RKO (cell line): Measurements from ENCODE around the gene DLG2.

Source experiments
- DNase-seq: peaks from one replicate; pipeline ENCODE4 v3.0.0-alpha.2; 2016; ENCODE audit warnings: low spot score

Gene DLG2

GRCh38 chr11:85558411-85558810 lies 68.7 kb downstream of the DLG2 start:
- no peak for DNase-seq

- DNase-seq: no peak
Observed at GRCh38 chr11:85551881-85552280, 75.3 kb downstream of the DLG2 start.

DNA sequence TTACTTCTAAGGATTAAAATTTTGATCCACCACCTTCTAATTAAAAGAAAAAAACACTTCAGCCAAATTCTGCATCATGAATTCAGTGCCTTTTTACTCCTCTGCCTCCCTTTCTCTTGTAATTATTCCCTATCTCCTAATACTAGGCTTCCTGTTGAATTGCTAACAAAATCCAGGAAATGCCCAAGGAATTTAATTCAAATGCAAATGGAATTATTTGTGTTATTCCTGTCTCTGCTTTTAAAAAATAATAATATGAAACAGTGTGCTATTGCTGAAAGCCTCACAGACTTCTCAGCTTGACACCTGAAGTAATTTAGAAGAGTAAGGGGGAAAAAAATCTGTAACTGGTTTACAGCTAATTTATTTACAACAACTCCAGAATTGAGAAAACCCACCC lies 85.5 kb downstream of the DLG2 start:
- no peak for DNase-seq

DNA sequence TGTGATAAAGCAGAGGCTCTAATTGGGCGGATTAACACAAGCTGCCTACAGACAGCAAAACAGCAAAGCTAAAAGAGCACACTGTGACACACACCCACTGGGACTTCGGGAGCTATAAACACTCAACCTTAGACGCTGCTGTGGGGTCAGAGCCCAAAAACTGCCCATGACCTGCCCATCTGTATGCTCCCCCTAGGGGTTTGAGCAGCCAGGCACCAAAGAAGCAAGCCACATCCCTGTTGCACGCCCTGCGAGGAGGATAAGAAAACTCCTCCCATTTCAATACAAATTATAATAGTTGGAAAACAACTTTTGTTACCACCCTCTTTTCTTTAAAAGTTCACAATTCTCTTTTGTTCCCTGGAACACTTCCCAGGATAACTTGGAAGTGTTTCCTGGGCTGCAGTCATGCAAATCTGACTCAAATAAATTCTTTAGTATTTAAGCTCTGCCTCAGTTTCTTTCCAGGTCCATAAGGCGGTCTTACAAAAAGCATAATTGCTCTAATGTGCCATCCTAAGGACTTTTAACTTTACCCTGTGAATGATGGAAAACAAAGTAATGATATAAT lies 86.4 kb downstream of the DLG2 start:
- no peak for DNase-seq

- no peak for DNase-seq
Observed at GRCh38 chr11:85540181-85540580, 87.0 kb downstream of the DLG2 start.

DNA sequence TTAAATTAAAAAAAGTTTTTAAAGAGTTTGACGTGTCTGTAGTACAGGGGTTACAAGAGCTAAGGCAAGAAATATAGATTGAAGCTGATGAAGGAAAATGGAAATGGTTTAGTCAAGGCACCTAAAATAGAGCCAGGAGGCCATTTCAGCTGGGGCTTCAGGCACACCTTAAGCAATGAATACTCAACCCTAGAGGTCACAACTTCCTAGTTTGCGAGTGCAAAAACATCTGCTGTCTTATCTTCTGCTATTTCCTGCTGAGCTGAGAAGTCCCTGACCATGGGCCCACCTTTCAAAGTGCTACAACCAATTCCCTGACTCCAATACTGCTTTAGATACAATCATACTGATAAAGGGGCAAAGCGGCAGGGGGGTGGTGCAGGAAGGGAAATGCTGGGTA lies 87.4 kb downstream of the DLG2 start:
- no peak for DNase-seq

- no peak for DNase-seq
Observed at GRCh38 chr11:85539029-85539689, 88.0 kb downstream of the DLG2 start.

- no peak for DNase-seq
Observed at GRCh38 chr11:85536438-85536837, 90.7 kb downstream of the DLG2 start.

DNA sequence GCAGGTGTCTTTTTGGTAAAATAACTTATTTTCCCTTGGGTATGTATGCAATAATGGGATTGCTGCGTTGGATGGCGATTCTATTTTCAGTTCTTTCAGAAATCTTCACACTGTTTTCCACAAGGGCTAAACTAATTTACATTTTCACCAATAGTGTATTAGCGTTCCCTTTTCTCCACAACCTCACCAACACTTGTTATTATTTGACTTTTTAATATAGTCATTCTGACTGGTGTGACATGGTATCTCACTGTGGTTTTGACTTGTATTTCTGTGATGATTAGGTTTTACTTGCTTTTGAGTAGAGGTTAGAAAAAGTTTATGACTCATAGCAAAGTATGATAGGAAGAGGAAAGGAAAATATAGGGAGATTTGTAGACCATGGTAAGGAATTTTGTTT lies 92.3 kb downstream of the DLG2 start:
- no peak for DNase-seq

GRCh38 chr11:85531191-85531897 lies 95.8 kb downstream of the DLG2 start:
- no peak for DNase-seq

DNA sequence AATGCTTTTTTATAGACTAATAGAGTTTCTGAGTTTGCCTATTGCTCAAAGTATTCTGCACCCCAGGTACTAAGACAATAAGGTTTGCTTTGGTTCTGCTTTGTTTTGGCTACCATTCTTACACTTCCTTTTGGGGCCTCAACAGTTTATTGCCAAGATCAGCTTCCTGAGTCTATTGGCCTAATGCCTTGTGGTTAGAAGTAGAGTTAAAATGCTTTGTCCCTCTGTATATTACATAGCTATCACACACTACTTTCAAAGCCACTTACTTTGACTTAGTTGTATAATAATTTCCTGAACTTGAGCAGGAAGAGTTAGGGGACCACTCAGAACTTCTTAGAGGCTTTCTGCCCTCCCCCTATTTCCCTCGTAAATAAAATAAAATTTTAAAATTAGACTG lies 96.5 kb downstream of the DLG2 start:
- DNase-seq: no peak

GRCh38 chr11:85526564-85526963 lies 100.6 kb downstream of the DLG2 start:
- no peak for DNase-seq

GRCh38 chr11:85525686-85526085 lies 101.5 kb downstream of the DLG2 start:
- no peak for DNase-seq

- DNase-seq: no peak
Observed at GRCh38 chr11:85517272-85517671, 109.9 kb downstream of the DLG2 start.

GRCh38 chr11:85495918-85496317 lies 131.2 kb downstream of the DLG2 start:
- no peak for DNase-seq

GRCh38 chr11:85494396-85494795 lies 132.7 kb downstream of the DLG2 start:
- DNase-seq: no peak

- no peak for DNase-seq
Observed at GRCh38 chr11:85485902-85486301, 141.2 kb downstream of the DLG2 start.

- DNase-seq: no peak
Observed at GRCh38 chr11:85483861-85484260, 143.3 kb downstream of the DLG2 start.

- no peak for DNase-seq
Observed at GRCh38 chr11:85481862-85482261, 145.3 kb downstream of the DLG2 start.

DNA sequence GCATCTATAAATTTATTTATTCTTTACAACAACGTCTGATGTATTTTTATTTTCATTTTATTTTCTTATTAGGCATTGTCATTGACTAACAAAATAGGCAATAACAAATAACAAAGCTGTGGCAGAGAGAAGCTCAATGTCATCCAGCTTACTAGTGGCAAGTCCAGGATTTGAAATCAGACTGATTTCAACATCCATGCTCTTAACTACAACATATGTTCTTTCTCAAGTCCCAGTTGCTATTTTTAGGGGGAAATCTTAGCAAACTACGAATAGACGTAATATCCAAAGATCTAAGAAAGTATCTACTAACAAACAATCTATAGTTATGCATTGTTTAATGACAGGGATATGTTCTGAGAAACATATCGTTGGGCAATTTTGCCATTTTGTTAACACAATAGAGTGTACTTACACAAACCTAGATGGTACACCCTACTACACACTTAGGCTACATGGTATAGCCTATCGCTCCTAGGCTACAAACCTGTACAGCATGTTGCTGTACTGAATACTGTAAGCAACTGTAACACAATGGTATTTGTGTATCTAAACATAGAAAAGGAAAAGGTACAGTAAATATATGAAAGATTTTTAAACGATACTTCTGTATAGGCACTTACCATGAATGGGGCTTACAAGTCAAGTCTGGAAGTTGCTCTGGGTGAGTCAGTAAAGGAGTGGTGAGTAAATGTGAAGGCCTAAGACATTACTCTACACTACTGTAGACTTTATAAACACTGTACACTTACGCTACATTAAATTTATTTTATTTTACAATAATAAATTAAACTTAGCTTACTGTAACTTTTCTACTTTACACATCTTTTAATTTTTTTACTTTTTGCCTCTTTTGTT lies 151.3 kb downstream of the DLG2 start:
- no peak for DNase-seq

DNA sequence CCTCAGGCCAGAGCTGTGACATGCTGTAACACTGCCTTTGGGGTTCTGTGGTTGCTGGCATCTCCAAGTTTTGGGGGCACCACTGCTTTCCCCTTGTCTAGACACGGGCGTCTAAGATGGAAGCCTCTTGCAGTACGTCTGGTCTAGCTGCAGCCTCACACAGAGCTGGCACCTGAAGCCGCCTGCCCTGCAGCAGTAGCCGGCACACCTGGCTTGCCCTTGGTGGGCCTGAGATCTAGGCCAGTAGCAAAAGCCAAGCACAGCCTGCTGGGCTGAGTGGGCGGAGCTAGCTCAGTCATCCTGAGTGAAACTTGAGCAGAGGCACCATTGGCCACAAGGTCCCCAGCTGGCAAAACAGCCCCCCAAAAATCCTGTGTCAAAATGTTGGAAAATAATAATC lies 154.2 kb downstream of the DLG2 start:
- no peak for DNase-seq

GRCh38 chr11:85464283-85464682 lies 162.9 kb downstream of the DLG2 start:
- peak; percentile 19 for DNase-seq

DNA sequence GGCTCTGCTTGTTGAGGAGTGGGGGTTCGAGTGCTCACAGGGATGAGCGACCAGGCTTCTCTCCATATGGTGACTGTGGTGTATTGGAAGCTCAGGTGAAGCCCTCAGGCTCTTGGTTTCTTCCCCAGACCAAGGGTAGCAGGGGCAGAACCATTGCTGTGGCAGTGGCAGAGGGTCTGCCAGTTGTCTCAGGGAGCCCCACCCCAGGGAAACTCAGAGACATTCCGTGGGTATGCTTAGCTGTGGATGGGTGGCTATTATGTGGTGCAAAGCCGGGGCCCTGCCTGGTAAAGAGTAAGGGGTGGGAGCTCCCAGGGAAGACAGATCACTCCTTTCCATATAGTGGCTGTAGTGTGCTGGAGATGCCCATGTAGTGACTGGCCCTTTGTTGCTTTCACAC lies 167.8 kb downstream of the DLG2 start:
- DNase-seq: no peak
